Measurements from ENCODE around the gene PCNX3.

Gene PCNX3

GRCh38 chr11:65613091-65613928, 2.3 kb upstream of the PCNX3 start:
- DNase-seq: no peak
- no peak for TF ChIP-seq POLR2A (IDR thresholded peaks at IDR 0.05; ENCODE audit: low read length)
- no peak for TF ChIP-seq GATA1 (IDR thresholded peaks at IDR 0.05; ENCODE audit: low read depth, low read length)

GRCh38 chr11:65615950-65616574, 486 bp downstream of the PCNX3 start:
- DNase-seq: peak; percentile 76 to 82
- TF ChIP-seq POLR2A (IDR thresholded peaks at IDR 0.05; ENCODE audit: low read length): no peak
- TF ChIP-seq GATA1 (IDR thresholded peaks at IDR 0.05; ENCODE audit: low read depth, low read length): no peak

GRCh38 chr11:65616575-65617001, 1.0 kb downstream of the PCNX3 start:
- no peak for TF ChIP-seq GATA1 (IDR thresholded peaks at IDR 0.05; ENCODE audit: low read depth, low read length)
- no peak for TF ChIP-seq POLR2A (IDR thresholded peaks at IDR 0.05; ENCODE audit: low read length)
- DNase-seq: no peak

GRCh38 chr11:65617136-65617850, 1.7 kb downstream of the PCNX3 start:
- no peak for DNase-seq
- TF ChIP-seq POLR2A (IDR thresholded peaks at IDR 0.05; ENCODE audit: low read length) (no peak), GATA1 (IDR thresholded peaks at IDR 0.05; ENCODE audit: low read depth, low read length) (no peak)

GRCh38 chr11:65617990-65618751, 2.6 kb downstream of the PCNX3 start:
- TF ChIP-seq GATA1 (IDR thresholded peaks at IDR 0.05; ENCODE audit: low read depth, low read length) (no peak), POLR2A (IDR thresholded peaks at IDR 0.05; ENCODE audit: low read length) (no peak)
- DNase-seq: no peak

- no peak for TF ChIP-seq GATA1 (IDR thresholded peaks at IDR 0.05; ENCODE audit: low read depth, low read length)
- TF ChIP-seq POLR2A (IDR thresholded peaks at IDR 0.05; ENCODE audit: low read length): no peak
These were observed 3.2 kb downstream of the PCNX3 start for GRCh38 chr11:65618763-65619162.

GRCh38 chr11:65619281-65619928, 3.8 kb downstream of the PCNX3 start:
- no peak for TF ChIP-seq POLR2A (IDR thresholded peaks at IDR 0.05; ENCODE audit: low read length)
- no peak for TF ChIP-seq GATA1 (IDR thresholded peaks at IDR 0.05; ENCODE audit: low read depth, low read length)

More at GRCh38 chr11:65618763-65619162, 3.2 kb downstream of the PCNX3 start:
- no peak for DNase-seq

GRCh38 chr11:65620666-65621065, 5.1 kb downstream of the PCNX3 start:
- DNase-seq: no peak
- TF ChIP-seq POLR2A (IDR thresholded peaks at IDR 0.05; ENCODE audit: low read length) (no peak), GATA1 (IDR thresholded peaks at IDR 0.05; ENCODE audit: low read depth, low read length) (no peak)

More at GRCh38 chr11:65619281-65619928, 3.8 kb downstream of the PCNX3 start:
- DNase-seq: no peak

- TF ChIP-seq POLR2A (IDR thresholded peaks at IDR 0.05; ENCODE audit: low read length) (no peak), GATA1 (IDR thresholded peaks at IDR 0.05; ENCODE audit: low read depth, low read length) (no peak)
- DNase-seq: no peak
These were observed 5.9 kb downstream of the PCNX3 start for GRCh38 chr11:65621460-65621859.

GRCh38 chr11:65622011-65622410, 6.4 kb downstream of the PCNX3 start:
- DNase-seq: no peak
- no peak for TF ChIP-seq GATA1 (IDR thresholded peaks at IDR 0.05; ENCODE audit: low read depth, low read length)
- no peak for TF ChIP-seq POLR2A (IDR thresholded peaks at IDR 0.05; ENCODE audit: low read length)

- no peak for TF ChIP-seq GATA1 (IDR thresholded peaks at IDR 0.05; ENCODE audit: low read depth, low read length)
- TF ChIP-seq POLR2A (IDR thresholded peaks at IDR 0.05; ENCODE audit: low read length): no peak
- DNase-seq: no peak
These were observed 7.6 kb downstream of the PCNX3 start for GRCh38 chr11:65623177-65623576.

GRCh38 chr11:65623852-65624616, 8.5 kb downstream of the PCNX3 start:
- DNase-seq: no peak
- TF ChIP-seq GATA1 (IDR thresholded peaks at IDR 0.05; ENCODE audit: low read depth, low read length): no peak
- TF ChIP-seq POLR2A (IDR thresholded peaks at IDR 0.05; ENCODE audit: low read length): no peak
